PC-3 (cell line): ENCODE results near the gene TBX1.

Source experiments
- EZH2 ChIP-seq: fragments of 300-600 bp; sonication (generic); IDR thresholded peaks from one replicate; pipeline ENCODE4 v1.6.1; 2017; ENCODE audit warnings: antibody characterized with exemption, mild to moderate bottlenecking, low read length; ENCODE audit not compliant: unreplicated experiment
- EZH2phosphoT487 ChIP-seq: fragments of 300-600 bp; sonication (generic); IDR thresholded peaks from 2 replicates; pipeline ENCODE4 v1.6.1; 2018; ENCODE audit warnings: mild to moderate bottlenecking, antibody characterized with exemption, low read length, borderline replicate concordance
- TF ChIP-seq, protein P1 (sequence below): fragments of 300-600 bp; sonication (generic); conservative IDR thresholded peaks from 2 replicates; pipeline ENCODE4 v1.5.1; 2017; ENCODE audit warnings: antibody characterized with exemption, low read depth, mild to moderate bottlenecking, low read length

DNA sequence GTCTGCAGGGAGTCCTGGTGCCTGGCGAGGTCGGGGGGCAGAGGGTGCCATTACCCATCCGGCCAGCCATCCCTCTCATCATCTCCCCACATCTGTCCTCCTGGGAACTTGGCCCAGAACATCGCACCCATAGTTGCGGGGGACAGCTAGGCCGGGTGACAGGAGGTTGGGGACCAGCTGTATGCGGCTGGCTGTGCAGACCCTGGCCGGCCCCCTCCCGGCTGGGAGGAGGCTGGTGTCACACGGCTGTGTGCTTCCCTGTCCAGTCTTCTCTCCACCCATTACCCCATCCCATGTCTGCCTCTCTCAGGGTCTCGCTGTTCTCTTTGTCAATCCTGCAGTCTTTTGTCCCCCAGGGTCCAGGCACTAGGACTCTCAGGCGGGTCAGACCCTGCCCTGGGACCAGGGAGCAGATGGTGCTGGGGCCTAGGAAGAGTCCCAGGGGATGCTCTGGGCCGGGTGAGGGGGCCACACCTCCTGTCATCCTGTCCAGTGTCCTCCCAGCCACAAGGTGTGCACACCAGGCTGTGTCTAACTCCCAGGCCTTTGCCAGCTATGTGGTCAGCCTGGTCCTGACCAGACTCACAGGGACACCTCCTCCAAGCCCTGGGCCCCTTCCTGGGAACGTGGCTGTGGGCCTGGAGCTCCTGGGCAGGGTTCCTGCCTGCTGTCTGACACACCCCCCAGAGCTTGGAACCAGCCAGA, 6.4 kb upstream of the TBX1 start:
- TF ChIP-seq EZH2 = no peak
- TF ChIP-seq, protein P1, sequence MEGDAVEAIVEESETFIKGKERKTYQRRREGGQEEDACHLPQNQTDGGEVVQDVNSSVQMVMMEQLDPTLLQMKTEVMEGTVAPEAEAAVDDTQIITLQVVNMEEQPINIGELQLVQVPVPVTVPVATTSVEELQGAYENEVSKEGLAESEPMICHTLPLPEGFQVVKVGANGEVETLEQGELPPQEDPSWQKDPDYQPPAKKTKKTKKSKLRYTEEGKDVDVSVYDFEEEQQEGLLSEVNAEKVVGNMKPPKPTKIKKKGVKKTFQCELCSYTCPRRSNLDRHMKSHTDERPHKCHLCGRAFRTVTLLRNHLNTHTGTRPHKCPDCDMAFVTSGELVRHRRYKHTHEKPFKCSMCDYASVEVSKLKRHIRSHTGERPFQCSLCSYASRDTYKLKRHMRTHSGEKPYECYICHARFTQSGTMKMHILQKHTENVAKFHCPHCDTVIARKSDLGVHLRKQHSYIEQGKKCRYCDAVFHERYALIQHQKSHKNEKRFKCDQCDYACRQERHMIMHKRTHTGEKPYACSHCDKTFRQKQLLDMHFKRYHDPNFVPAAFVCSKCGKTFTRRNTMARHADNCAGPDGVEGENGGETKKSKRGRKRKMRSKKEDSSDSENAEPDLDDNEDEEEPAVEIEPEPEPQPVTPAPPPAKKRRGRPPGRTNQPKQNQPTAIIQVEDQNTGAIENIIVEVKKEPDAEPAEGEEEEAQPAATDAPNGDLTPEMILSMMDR = no peak
- no peak for TF ChIP-seq EZH2phosphoT487
